K562 (cell line): ENCODE measurements around the gene EIF3K. TPM values are rescaled to one million over a fixed set of nuclear protein-coding genes. Genes with fewer than 3 reads are reported as not detected.

ENCODE experiments used
- ADNP ChIP-seq: fragments of 200-800 bp; sonication (Bioruptor generic); IDR thresholded peaks from 2 replicates; pipeline ENCODE4 v1.6.1; 2016; ENCODE audit warnings: missing genetic modification characterization, missing compliant biosample characterization
- BHLHE40 ChIP-seq: IDR thresholded peaks from 2 replicates; pipeline ENCODE4 v1.6.1; 2011; ENCODE audit warnings: low read length, improper control_type of control experiment
- CEBPB ChIP-seq: fragments of 450-650 bp; IDR thresholded peaks from 2 replicates; pipeline ENCODE4 v1.6.1; 2016; ENCODE audit warnings: missing genetic modification characterization, missing compliant biosample characterization
- CHD4 ChIP-seq: fragments of 200-600 bp; sonication (generic); IDR thresholded peaks from 3 replicates; pipeline ENCODE4 v1.6.1; 2012; ENCODE audit warnings: low read depth, mild to moderate bottlenecking, mixed read lengths, low read length, inconsistent platforms; ENCODE audit not compliant: insufficient read depth, insufficient replicate concordance, poor library complexity, severe bottlenecking
- DNMT1 ChIP-seq: fragments of 450-650 bp; IDR thresholded peaks from 2 replicates; pipeline ENCODE4 v1.6.1; 2016; ENCODE audit warnings: antibody characterized with exemption, mild to moderate bottlenecking
- E2F8 ChIP-seq: fragments of 450-650 bp; IDR thresholded peaks from 2 replicates; pipeline ENCODE4 v1.7.1; 2018; ENCODE audit warnings: mild to moderate bottlenecking, low read depth; ENCODE audit not compliant: partially characterized antibody
- ETS2 ChIP-seq: IDR thresholded peaks from 2 replicates; pipeline ENCODE4 v1.6.1; 2016; ENCODE audit warnings: borderline replicate concordance, missing genetic modification characterization, mild to moderate bottlenecking, moderate library complexity, missing compliant biosample characterization; ENCODE audit not compliant: poor library complexity, severe bottlenecking
- FOXO4 ChIP-seq: fragments of 450-650 bp; formaldehyde crosslinking; IDR thresholded peaks from 2 replicates; pipeline ENCODE4 v1.4.0; 2020; ENCODE audit warnings: mild to moderate bottlenecking, moderate library complexity
- HNRNPUL1 ChIP-seq: fragments of 200-400 bp; formaldehyde crosslinking; IDR thresholded peaks from 2 replicates; pipeline ENCODE4 v1.6.1; 2017; ENCODE audit warnings: low read length
- IFI16 ChIP-seq: fragments of 250-450 bp; sonication (Bioruptor Pico); IDR thresholded peaks from 2 replicates; pipeline ENCODE4 v2.1.2; 2022; ENCODE audit warnings: mild to moderate bottlenecking, inconsistent platforms
- PHB2 ChIP-seq: fragments of 450-650 bp; IDR thresholded peaks from 2 replicates; pipeline ENCODE4 v1.6.1; 2017; ENCODE audit warnings: low read depth
- POLR2AphosphoS2 ChIP-seq: IDR thresholded peaks from 2 replicates; pipeline ENCODE4 v1.6.1; 2012; ENCODE audit warnings: low read length, improper control_type of control experiment
- SMAD1 ChIP-seq: fragments of 150-350 bp; IDR thresholded peaks from 2 replicates; pipeline ENCODE4 v1.6.1; 2014; ENCODE audit warnings: low read length, low read depth; ENCODE audit not compliant: partially characterized antibody
- STAG1 ChIP-seq: sonication (generic); formaldehyde crosslinking; IDR thresholded peaks from 2 replicates; pipeline ENCODE4 v1.5.0; 2020; ENCODE audit warnings: missing genetic modification reagents, borderline replicate concordance
- TGIF2 ChIP-seq: sonication (generic); formaldehyde crosslinking; IDR thresholded peaks from 2 replicates; pipeline ENCODE4 v1.8.1; 2022; ENCODE audit warnings: mild to moderate bottlenecking, missing genetic modification reagents, moderate library complexity
- ZNF124 ChIP-seq: sonication (generic); formaldehyde crosslinking; IDR thresholded peaks from 2 replicates; pipeline ENCODE4 v1.8.1; 2022; ENCODE audit warnings: missing genetic modification reagents
- ZNF316 ChIP-seq: fragments of 450-650 bp; IDR thresholded peaks from 2 replicates; pipeline ENCODE4 v1.6.1; 2016
- ZNF408 ChIP-seq: fragments of 250-450 bp; sonication (Bioruptor Pico); IDR thresholded peaks from 2 replicates; pipeline ENCODE4 v1.4.0; 2020; ENCODE audit warnings: low read depth, mild to moderate bottlenecking, moderate library complexity
- polyA plus RNA-seq, 8 experiments: library from polyadenylated mRNA; depleted of rRNA in 4 of 8; stranded (reverse) in 5 of 8; unstranded in 3 of 8; fragments of >200 nt; fragmentation: Nextera tagmentation in 2 of 8; fragmentation: Illumina TruSeq in 1 of 8; extraction: Ambion mirVana in 2 of 8; extraction: Trizol in 1 of 8; gene quantifications; 2 replicates each; pipeline versions ENCODE4 v1.2.1 to v1.2.3, GENCODE V29; 2011 to 2014; ENCODE audit warnings: inconsistent platforms in 1 of 8, missing spikeins in 1 of 8
- total RNA-seq, 7 experiments: library from RNA; depleted of rRNA in 6 of 7; stranded (reverse); fragments of >200 nt in 6 of 7; fragmentation: Illumina TruSeq in 2 of 7; extraction: Trizol in 2 of 7; gene quantifications; 2 replicates each; pipeline versions ENCODE4 v1.2.1 to v1.2.3, GENCODE V29; 2011 to 2021; ENCODE audit warnings: low replicate concordance in 1 of 7
- TF ChIP-seq, protein P1 (sequence below): conservative IDR thresholded peaks from 2 replicates; pipeline ENCODE4 v1.6.1; 2011; ENCODE audit warnings: low read depth, mild to moderate bottlenecking, low read length; ENCODE audit not compliant: control insufficient read depth
- TF ChIP-seq, protein P2 (sequence below): fragments of 250-450 bp; sonication (Bioruptor Pico); IDR thresholded peaks from 2 replicates; pipeline ENCODE4 v1.8.0; 2021; ENCODE audit warnings: borderline replicate concordance, mild to moderate bottlenecking, moderate library complexity; ENCODE audit not compliant: poor library complexity, severe bottlenecking
- TF ChIP-seq, protein P3 (sequence below): sonication (generic); formaldehyde crosslinking; IDR thresholded peaks from 2 replicates; pipeline ENCODE4 v1.8.1; 2023; ENCODE audit warnings: mild to moderate bottlenecking, missing genetic modification reagents

The EIF3K gene
- total and polyA plus RNA-seq, 9 of the 15 experiments (the other 6 are each of a cell fraction or from before 2014, with no cell fraction given), result 387 to 1,827 (median 733) TPM

DNA sequence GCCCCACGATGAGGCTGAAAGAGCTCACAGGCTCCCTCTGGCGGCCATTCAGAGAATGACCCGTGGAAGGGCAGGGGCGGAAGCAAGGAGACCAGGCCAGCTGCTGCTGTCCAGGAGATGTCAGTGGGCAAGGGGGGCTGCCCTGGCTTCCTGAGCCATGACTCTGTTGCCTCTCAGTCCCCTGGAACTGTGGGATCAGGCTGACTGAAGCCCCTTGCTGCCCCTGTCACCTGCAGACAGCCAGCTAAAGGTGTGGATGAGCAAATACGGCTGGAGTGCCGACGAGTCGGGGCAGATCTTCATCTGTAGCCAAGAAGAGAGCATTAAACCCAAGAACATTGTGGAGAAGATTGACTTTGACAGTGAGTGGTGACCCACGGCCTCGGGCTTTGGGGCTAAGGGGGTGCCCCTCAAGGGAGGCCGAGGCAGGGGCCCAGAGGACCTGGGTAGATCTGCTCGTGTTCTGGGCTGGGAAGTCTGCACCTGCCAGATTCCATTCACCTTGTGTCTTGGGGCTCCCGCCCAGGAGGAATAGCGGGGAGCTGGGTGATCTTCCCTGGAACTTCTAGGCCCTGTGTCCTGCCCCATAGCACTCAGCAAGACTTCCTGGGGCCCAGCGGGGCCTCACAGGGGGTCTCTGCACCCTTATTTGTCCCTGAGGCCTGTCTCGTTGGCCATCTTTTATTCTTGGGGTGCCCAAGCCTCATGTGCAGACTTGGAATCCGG is 15.9 kb downstream of the EIF3K start (continued):
- TF ChIP-seq, protein P1, sequence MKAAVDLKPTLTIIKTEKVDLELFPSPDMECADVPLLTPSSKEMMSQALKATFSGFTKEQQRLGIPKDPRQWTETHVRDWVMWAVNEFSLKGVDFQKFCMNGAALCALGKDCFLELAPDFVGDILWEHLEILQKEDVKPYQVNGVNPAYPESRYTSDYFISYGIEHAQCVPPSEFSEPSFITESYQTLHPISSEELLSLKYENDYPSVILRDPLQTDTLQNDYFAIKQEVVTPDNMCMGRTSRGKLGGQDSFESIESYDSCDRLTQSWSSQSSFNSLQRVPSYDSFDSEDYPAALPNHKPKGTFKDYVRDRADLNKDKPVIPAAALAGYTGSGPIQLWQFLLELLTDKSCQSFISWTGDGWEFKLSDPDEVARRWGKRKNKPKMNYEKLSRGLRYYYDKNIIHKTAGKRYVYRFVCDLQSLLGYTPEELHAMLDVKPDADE, result no peak
- TF ChIP-seq POLR2AphosphoS2 (no peak), ETS2 (tag) (no peak), SMAD1 (no peak), BHLHE40 (0 out of 2 replicates have a peak, but pooled peaks have one; percentile 14), PHB2 (no peak), FOXO4 (CRISPR knock-in tag) (no peak), CHD4 (no peak), IFI16 (CRISPR knock-in tag) (no peak), TGIF2 (CRISPR knock-in tag) (no peak), ZNF408 (CRISPR knock-in tag) (no peak), STAG1 (CRISPR knock-in tag) (0 out of 2 replicates have a peak, but pooled peaks have one; percentile 45), ZNF124 (CRISPR knock-in tag) (0 out of 2 replicates have a peak, but pooled peaks have one; percentile 52), ZNF316 (no peak), CEBPB (tag) (peak; percentile 62; the same call in 1 of the 2 replicates), E2F8 (no peak), ADNP (tag) (0 out of 2 replicates have a peak, but pooled peaks have one; percentile 0), DNMT1 (no peak), HNRNPUL1 (no peak)
- TF ChIP-seq, protein P2, sequence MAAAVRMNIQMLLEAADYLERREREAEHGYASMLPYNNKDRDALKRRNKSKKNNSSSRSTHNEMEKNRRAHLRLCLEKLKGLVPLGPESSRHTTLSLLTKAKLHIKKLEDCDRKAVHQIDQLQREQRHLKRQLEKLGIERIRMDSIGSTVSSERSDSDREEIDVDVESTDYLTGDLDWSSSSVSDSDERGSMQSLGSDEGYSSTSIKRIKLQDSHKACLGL, result no peak
- TF ChIP-seq, protein P3, sequence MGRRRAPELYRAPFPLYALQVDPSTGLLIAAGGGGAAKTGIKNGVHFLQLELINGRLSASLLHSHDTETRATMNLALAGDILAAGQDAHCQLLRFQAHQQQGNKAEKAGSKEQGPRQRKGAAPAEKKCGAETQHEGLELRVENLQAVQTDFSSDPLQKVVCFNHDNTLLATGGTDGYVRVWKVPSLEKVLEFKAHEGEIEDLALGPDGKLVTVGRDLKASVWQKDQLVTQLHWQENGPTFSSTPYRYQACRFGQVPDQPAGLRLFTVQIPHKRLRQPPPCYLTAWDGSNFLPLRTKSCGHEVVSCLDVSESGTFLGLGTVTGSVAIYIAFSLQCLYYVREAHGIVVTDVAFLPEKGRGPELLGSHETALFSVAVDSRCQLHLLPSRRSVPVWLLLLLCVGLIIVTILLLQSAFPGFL (CRISPR knock-in tag), result no peak
